GM18520 (cell line): ENCODE measurements around the gene SPATA25.
"Not testable (repeated sequence)": the region's sequence is repeated elsewhere in the genome, so short reads cannot be mapped to it uniquely, and the experiment has no call there.

Source experiments
- ATAC-seq: cut with Tn5 transposase; IDR thresholded peaks from one replicate; pipeline ENCODE4 v1.9.1; 2021; ENCODE audit not compliant: unreplicated experiment

SPATA25 gene

GRCh38 chr20:45887346-45887715 is at the start of gene SPATA25:
SPATA25 (minus strand) TSS chr20:45887622; CDS start chr20:45887590, 32 bp downstream.
- ATAC-seq = no peak

GRCh38 chr20:45935416-45936046 is 48.1 kb upstream of the SPATA25 start:
- ATAC-seq = no peak

- ATAC-seq = peak; percentile 74
These were observed 47.4 kb upstream of the SPATA25 start, which contains the start of gene PCIF1 for GRCh38 chr20:45934586-45935415. PCIF1 (plus strand) TSS chr20:45934683; CDS start chr20:45939000, 4,317 bp downstream.

DNA sequence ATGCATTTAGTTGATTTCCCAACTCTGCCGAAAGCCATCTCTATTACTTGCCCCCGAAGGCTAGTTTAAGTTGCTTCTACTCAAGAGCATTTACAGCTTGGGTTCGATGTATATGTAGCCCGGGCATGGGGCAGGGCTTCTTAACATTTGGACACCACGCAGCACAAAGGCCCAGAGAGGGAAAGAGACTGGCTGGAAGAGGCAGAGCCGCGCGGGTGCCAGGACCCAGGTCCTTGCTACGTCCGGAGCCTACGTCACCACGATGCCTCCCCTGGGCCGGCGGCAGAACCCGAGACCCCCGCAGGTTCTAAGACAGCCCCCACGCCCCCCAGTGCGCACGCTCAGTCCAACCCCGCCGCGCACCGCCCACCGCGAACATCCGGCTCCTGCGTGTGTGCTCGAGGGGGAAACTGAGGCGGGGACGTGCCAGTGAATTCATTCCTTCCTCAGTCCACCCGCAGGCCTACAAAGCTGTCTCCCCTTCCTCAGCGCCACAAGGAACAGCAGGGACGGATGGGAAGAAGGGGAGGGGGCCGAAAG is 46.7 kb upstream of the SPATA25 start:
- no peak for ATAC-seq

DNA sequence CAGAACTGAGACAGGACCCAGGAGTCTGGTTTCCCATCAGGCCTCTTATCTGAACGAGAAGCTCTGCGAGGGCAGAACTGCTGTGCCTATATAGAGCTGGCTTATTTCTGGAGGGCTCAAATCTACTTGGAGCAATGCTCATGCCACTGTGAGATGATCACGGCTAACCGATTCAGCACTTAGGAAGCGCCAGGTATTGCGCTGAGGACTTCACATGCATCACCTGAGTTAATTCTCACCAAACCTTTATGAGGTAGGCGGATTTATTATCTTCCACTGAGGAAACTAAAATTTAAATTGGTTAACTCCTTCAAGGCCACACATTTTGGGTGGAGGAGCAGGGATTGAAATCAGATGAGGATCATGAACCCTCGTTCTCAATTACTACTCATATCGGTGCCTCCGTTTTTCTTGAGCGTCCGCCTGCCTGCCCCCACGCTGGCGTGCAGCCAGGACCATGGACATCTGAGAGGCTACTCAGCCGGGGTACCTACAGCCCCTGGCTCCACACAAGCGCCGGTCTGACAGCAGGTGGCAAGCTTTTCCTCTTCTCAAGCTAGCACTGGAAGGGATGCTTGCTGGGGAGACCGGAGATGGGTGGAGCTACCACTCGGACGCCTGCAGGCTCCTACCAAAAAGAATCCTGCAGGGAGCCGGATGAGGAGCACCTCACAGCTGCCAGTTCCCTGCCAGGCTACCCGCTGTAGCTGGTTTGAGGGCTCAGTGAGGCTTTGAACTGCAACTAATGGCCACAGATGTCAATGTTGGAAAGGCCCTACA is 46.0 kb upstream of the SPATA25 start:
- ATAC-seq = no peak

GRCh38 chr20:45931680-45932079 is 44.3 kb upstream of the SPATA25 start:
- not testable (repeated sequence) for ATAC-seq

DNA sequence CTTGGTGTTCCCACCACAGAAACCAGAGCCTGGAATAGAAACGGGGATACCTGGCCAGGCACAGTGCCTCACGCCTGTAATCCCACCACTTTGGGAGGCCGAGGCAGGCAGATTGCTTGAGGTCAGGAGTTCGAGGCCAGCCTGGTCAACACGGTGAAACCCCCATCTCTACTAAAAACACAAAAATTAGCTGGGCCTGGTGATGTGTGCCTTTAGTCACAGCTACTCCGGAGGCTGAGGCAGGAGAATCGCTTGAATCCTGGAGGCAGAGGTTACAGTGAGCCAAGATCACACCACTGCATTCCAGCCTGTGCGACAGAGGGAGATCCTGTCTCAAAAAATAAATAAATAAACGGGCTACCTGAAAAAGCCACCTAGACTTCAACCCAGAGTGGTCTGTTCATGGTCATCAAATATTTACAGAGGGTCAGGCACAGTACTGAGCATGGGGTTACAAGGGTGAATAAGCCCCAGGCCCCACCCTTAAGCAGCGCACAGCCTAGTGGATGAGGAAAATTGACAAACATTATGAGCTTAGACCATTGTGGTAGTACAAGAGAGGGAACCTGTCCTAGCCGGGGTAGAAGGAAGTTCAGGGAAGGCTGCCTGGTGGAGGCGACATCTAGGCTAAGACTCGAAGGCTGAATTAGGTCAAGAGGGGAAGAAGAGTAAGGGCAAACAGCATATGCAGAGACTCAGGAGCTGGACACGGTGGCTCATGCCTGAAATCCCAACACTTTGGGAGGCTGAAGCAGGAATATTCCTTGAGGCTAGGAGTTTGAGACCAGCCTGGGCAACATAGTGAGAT is 39.9 kb upstream of the SPATA25 start:
- ATAC-seq = no peak

DNA sequence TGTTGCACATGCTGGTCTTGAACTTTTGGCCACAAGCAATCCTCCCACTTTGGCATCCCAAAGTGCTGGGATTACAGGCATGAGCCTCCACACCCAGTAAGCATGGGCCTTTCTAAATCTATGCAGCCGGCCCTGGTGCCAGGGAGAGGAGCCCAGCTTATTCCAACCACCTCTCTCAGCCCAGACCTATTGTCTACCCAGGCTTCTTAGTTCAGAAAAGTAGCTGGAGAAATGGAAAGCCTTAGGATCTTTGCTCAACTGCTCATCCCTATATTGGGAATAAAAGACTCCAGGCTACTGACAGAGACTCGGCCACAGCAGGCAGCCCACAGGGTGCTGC is 39.3 kb upstream of the SPATA25 start:
- no peak for ATAC-seq

DNA sequence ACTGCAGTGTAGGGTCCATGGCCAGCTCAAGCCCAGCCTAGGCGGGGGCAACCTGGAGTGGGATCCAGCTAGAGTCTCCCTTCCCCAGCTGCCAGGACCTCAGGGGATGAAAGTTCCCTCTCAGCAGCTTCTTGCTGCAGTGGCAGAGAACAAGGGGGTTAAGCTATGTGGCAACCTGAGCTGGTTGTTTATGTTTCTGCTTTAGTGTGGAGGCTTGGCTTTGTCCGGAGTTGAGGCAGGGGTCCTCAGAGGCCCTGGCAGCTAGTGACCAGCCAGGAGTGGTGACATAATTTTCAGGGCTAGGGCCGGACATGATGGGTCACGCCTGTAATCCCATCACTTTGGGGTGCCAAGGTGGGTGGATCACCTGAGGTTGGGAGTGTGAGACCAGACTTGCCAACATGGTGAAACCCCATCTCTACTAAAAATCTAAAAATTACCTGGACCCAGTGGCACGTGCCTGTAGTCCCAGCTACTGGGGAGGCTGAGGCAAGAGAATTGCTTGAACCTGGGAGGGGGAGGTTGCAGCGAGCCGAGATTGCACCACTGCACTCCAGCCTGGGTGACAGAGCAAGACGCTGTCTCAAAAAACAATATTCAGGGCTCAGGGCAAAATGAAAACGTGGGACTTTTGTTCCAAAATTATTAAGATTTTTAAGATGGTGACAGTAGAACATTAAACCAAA is 38.5 kb upstream of the SPATA25 start:
- no peak for ATAC-seq

GRCh38 chr20:45924391-45925261 is 37.2 kb upstream of the SPATA25 start:
- no peak for ATAC-seq

DNA sequence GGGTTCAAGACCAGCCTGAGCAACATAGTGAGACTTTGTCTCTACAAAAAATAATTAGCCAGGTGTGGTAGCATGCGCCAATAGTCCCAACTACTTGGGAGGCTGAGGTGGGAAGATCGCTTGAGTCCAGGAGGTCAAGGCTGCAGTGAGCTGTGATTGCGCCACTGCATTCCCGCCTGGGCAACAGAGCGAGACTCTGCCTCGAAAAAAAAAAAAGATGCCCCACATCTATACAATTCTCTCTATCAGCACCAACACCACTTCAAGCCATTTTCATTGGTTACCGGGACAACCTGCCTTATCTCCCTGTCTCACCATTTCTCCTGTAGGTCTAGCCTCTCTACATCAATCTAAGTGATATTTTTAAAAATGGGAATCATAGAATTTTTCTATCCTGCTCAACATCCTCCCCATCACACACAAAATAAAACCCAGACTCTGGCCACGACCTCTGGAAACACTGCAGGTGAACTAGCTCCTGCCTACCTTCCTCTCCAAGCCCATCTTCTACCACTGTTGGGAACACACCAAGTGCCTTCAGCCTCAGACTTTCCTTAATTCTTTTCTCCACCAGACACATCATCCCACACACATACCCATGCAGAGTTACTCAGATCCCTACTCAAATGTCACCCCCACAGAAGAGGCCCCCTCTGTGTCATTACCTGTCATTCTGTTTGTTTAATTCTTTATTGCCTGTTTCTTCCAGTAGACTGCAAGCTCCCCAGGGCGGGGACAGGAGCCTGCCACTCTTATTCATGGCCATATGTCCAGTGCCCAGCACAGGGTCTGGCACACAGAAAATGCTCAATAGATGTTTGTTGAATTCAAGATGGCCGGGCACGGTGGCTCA is 34.1 kb upstream of the SPATA25 start:
- ATAC-seq = no peak

- ATAC-seq = no peak
These were observed 33.3 kb upstream of the SPATA25 start for GRCh38 chr20:45920462-45921336.

DNA sequence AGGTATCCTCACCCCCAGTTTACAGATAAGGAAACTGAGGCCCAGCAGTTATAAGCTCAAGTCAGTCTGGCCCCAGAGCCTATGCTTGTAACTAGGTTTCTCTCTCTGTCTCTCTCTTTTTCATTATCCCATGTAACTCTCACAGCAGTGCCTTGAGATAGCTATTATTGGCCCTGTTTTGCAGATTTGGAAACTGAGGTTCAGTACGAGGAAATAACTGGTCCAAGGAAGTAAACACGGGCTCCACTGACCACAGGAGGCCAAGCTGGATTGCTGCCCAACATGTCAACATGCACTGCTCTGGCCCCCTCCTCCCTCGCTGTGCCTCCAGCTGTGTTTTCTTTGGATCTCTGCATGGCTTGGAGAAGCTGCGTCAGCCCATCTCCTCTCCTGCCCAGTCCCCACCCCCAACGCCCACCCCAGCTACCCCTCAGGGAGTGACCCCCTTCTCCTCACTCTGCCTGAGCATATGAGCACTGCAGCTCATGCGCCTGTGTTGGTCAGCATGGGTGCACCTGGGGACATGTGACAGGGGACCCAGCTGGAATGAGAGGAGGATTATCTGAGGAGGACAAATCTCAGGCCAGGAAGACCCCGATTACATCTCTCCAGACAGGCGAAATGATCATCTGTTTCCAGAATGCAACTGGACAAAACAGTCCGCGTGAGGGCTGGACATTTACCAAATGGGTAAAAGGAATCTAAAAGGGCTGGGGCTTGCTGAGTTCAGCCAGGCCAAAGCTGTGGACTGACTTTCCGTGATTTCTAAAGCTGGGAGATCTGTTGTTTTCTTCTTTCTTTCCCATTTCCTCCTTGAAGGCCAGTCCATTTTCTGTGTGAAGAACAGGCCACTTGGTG is 32.3 kb upstream of the SPATA25 start:
- ATAC-seq = no peak

GRCh38 chr20:45918779-45919537 is 31.5 kb upstream of the SPATA25 start:
- no peak for ATAC-seq

DNA sequence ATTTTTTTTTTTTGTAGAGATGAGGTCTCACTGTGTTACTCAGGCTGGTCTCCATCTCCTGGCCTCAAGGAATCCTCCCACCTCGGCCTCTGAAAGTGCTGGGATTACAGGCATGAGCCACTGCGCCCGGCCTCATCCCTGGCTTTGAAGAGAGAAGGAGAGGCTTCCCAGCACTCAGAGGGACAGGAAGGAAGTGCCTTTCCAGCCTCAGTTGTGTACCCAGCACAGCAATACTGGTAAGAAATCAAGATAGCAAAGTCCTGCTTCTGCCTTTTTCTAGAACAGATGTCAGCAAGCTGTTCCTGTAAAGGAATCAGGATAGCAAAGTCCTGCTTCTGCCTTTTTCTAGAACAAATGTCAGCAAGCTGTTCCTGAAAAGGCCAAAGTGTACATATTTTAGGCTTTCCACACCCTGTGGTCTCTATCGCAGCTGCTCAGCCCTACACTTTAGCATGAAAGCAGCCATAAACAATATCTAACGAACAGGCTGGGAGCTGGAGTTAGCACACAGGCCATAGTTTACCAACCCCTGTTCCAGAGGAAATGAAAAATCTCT is 30.8 kb upstream of the SPATA25 start:
- no peak for ATAC-seq
